Activated T-helper 1 cell treated with Interleukin-2 at 50 U/mL for 16 hours (primary cell): ENCODE data around the gene PEDS1.
"Not testable (repeated sequence)": the region's sequence is repeated elsewhere in the genome, so short reads cannot be mapped to it uniquely, and the experiment has no call there.

Experiments used
- DNase-seq: peaks from one replicate; pipeline ENCODE4 v3.0.0-alpha.2; 2020; ENCODE audit warnings: low read depth

PEDS1 gene

DNA sequence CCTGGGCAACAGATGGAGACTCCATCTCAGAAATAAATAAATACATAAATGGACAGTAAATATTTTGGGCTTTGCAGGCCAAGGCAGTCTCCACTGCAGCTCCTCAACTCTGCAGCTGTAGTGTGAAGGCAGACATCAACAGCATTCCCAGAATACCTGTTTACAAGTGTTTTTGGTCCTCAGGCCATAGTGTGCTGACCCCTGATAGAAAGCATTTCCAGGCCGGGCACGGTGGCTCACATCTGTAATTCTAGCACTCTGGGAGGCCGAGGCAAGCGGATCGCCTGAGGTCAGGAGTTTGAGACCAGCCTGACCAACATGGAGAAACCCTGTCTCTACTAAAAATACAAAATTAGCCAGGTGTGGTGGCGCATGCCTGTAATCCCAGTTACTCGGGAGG, 18.4 kb downstream of the PEDS1 start:
- DNase-seq, result not testable (repeated sequence)

DNA sequence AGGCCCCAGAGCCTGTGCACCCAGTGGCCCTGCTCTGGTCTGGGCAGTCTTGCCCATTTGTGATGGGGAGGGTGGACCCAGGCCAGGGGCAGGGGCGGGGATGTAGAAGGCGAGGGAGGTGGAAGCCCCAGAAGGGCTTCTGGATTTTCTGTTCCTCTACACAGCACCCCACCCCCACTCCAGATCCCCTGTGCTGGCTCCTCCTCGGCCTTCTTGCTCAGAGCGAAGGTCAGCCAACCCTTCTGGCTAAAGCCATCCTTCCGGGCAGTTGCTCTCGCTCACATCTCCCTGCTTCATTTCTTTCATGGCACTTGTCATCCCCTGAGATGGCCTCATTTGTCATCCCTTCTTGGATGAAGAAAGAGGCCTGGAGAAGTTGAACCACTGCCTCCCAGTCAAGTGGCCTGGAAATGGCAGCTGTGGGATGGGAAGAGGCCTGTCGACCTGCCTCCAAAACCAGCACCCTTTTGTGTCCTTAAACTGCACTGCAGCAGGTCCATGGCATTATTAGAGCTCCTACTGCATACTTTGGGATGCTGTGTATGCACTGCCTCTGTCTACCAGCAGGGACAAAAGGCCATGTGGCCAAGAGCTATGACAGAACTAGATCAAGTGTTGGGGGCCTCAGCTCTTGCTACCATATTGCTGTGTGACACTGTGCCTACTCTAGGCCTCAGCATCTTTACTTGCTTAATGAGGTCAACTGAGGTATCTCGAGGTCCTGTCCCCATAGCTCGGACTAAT, 19.9 kb downstream of the PEDS1 start:
- no peak for DNase-seq

DNA sequence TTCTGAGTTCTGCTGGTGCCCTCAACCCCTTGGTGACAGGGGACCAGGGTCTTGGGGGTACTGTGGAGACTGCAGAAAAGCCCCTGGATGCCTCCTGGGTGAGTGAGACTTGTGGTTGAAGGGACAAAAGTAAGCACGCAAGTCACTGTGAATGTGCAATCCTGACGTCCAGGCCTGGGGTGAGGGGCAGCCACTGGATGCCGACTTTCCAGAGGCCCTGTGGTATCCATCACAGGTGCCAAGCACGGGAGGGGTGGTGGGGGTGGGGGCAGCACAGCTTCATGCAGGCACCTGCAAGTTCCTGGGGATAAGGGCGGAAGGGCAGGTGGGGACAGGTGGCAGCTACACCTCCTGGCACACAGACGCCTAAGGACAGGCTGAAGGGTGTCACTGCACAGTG, 20.5 kb downstream of the PEDS1 start:
- no peak for DNase-seq

DNA sequence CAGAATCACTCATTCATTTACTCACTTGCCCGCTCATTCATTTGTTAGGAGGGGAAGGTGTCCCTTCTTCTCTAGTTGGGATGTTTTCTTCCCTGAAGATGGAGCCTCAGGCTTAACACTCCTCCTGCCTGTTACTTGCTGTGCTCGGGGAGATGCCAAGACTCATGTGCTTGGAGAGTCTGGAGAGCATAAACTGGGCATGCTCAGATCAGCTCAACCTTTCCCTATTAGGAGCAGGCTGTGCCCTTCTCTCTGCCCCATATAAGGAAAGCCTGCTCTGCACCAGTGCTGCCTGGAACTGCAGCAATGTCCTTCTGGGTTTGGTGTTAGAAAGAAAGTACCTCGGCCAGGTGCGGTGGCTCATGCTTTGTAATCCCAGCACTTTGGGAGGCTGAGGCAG, 22.5 kb downstream of the PEDS1 start:
- no peak for DNase-seq

DNA sequence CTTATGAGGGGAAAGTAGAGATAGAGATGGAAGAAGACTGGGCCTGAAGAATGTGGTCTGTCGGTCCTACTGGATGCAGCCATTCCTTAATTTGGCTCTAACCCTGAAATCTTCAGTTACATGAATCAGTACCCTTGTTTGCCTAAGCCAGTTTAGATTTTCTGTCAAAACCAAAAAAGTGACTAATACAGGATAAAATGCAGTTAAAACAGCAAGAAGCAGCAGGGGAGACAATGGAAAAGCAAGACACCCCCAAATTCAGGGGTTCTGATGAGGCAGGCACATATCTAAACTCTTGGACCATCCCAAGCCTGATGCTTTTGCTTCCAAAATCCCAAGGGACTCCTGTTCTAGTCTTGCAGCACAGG, 23.2 kb downstream of the PEDS1 start:
- DNase-seq, result no peak

DNA sequence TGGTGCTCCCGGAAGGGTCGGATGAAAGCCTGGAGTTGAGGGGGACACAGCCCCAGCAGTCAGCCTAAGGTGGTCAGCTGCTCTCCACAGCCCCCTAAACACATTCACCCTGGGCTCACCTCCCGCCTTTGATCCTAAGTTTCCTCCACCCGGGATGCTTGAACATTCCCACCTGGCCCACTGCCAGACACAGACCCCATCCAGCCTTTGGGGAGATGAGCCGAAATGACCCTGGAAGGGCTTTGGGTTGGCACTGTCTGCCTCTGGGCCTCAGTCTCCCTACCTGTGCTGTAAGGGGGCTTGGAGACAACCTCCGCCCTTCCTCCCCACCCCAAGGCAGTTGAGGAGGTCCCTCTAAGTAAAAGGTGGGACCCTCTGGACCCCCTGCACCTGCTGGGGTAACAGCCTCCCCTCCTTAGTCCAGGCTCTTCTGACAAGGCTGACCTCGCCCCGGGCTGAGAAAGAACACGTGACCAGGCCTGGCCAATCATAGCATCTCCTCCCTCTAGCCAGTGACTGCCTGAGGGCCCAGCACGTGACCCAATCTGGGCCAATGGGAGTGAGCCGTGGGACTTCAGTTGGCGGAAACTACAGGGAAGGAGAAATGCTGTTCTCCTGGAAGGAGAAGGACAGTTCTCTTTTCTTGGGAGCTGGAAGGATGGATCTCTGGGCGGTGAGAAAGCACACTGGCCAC, 23.7 kb downstream of the PEDS1 start:
- no peak for DNase-seq

DNA sequence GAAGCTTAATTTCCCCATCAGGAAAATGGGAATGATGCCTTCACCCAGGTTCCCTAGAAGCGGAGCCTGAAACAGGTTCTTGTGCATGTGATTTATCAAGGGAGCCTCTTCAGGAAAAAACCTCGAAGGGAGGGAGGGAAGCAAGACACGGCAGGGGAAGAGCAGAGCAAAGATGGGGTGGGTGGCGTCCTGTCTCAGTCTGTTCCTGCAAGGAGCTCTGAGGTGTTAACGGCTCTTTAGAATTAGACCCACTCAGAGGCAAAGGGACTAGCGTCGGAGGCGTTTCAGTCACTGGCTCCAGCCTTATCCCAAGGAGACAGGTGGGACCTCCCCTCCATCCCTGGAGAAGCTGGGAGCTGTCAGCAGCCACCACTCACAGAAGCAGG, 25.0 kb downstream of the PEDS1 start:
- DNase-seq, result no peak

DNA sequence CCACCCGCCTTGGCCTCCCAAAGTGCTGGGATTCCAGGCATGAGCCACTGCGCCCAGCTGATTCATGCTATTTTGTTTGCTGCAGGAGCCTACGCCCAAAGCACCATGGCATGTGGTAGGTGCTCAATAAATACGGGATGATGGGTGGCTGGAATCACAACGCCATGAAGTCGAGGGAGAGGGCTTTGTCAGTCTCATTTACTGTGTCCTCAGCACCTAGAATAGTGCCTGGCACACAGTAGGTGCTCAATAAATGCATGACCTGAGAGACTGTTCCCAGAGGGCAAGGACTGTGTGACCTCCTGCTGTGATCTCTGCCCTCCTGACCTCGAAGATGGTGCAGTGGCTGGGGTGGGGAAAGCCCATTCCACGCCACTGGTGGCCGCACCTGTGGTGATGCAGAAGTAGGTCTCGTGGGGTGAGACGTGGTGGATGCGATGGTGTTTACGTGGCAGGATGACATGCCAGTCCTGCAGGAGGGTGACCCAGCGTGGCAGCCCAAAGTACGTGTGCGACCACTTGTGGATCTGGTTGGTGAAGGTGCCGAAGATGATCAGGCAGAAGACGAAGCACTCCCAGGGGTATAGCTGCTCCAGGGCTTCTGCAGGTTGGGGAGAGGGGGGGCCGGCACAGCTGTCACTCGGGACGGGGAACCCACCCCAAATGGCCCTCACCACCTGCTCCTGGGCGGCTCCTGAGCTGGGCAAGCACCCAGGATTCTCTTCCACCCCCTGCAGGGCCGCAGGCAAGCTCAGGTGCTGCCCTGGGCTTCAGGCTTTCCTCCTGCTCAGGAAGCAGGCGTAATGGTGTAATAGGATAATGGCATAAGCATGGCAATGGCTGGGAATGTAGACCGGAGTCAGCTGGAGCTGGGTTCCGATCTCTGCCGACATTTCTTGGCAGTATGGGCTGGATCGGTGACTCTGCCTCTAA, 25.7 kb downstream of the PEDS1 start:
- no peak for DNase-seq

DNA sequence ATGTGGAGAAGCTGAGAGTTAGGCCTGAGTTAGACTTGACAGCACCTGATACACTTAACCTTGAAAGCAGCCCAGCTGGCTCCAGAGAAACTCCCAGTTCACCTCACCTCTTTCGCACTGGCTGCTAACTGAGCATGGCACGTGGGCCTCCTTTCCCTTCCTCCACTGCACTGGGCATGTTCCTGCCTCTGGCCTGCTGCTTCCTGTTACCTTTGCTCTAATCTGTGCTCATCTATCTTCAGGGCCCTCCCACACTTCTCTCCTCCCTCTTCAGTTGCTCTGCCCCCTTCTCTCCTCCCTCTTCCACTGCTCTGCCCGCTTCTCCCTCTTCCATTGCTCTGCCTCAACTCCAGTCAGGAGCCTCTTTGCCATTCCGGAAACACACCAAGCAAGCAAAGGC, 26.9 kb downstream of the PEDS1 start:
- DNase-seq, result no peak

DNA sequence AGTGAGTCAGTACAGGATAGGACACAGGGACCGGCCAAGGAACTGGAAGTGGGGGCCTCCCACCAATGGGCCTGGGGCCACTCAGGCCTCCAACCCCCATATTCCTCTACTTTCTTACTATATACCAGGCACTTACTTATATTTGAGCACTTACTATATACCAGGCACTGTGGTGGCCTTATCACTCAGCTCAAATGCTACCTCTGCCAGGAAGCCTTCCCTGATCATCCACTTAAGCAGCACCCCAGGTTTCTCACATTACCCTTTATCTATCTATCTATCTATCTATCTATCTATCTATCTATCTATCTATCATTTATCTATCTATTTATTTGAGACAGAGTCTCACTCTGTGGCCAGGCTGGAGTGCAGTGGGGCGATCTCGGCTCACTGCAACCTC, 28.2 kb downstream of the PEDS1 start:
- DNase-seq, result no peak

DNA sequence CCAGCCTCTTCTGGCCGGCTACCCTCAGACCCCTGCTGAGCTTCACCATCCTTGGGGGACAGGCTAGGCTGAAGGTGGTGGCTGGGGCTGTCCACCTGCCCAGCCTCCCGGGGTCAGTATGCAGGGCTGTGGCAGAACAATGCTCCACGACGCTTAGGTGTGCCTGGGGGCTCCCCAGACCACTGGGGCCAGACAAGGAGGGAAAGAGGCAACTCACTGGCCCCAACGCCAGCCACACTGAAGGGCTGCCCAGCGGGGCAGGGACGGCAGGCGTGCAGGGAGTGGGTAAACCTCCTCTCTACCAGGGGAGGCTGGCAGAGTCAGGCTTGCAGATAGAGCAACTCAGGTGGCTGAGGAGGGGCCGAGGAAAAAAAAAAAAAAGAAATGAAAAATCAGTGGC, 29.0 kb downstream of the PEDS1 start:
- no peak for DNase-seq

DNA sequence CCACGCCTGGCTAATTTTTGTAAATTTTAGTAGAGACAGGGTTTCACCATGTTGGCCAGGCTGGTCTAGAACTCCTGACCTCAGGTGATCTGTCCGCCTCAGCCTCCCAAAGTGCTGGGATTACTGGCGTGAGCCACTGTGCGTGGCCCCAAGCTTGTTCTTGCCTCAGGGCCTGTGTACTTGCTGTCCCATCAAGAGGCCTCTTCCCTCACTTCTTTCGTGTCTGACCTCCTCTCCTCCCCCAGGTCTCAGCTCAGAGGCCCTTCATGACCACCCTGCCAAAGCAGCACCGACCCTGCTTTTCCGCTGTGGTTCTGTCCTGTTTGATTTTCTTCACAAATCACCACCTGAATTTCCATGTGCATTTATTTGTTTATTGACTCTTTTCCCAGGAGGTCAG, 30.1 kb downstream of the PEDS1 start:
- no peak for DNase-seq

DNA sequence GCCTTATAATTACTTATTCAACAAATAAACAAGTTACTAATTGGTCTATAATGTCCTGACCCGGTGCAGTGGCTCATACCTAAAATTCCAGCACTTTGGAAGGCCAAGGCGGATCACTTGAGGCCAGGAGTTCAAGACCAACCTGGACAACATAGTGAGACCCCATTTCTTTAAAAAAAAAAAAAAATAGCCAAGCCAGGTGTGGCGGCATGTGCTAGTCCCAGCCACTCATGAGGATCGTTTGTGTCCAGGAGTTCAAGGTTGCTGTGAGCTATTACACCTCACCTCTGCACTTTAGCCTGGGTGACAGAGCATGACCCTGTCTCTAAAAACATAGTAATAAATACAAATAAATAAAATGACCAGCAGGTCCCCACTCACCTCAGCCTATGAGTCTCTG, 30.8 kb downstream of the PEDS1 start:
- no peak for DNase-seq

DNA sequence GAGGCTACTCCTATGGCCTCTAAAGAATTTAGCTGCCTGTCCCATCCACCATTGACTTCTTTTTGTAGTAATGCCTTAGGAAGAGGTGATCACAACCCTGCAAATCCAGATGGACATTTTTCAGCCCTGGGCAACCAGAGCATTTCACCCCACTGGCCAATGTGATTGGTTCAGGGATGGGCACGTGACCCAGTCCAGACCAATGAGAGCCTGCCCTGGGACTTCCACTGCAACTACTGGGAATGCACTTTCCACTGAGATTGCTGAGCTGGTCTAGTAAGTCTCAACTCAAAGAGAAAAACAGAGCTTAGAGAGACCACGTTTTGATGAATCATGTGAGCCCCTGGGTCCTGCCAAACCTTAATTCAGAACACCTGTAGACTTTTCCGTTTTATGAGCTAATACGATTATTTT, 31.7 kb downstream of the PEDS1 start:
- DNase-seq, result no peak

DNA sequence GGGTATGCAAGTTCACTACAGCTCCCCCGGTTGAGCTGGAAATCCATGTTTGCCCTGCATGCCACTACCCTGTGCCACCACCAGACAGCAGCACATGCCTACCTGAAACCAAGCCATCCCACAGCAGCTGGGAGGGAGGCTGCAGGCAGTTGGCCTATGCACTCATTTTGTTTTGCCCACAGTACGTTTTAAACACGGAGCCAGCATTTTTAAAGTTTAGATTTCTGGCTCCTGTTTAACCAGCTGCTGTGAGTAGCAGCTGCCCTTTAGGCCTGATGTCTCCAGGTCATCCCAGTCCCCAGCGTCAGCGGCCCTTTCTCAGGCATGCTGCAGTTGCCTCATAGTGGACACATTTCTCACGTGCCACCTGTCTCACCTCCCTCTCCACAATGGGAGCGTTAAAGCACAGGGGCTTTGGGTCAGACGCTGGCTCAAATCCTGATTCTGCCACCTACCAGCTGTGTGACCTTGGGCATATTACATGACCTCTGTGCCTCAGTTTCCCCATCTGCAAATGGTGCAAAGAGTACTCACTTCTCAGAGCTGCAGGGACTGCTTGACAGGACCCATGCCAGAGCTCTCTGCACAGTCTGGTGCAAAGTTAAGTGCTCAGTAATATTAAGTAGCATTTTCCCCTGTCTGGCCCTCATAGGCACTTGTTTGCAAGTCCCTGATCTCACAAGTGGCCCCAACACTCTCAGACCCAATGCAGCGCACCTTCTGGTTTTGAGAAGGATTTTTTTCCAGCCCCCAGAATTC, 32.4 kb downstream of the PEDS1 start:
- DNase-seq, result peak; percentile 43

DNA sequence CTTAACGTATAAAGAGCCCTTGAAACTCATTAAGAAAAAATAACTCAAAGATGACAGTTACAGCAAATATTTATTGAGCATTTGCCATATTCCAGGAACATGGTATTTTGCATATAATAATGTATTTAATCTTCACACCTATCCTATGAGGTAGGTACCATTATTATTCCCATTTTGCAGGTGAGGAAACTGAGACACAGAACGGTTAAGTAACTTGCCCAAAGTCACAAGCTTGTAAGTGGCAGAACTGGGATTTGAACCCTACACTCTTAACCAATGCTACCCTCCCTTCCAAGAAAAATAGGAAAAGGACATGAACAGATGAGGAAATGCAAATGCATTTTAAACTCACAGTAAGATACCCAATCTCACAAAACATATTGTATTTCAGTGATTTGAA, 35.3 kb downstream of the PEDS1 start:
- DNase-seq, result no peak

DNA sequence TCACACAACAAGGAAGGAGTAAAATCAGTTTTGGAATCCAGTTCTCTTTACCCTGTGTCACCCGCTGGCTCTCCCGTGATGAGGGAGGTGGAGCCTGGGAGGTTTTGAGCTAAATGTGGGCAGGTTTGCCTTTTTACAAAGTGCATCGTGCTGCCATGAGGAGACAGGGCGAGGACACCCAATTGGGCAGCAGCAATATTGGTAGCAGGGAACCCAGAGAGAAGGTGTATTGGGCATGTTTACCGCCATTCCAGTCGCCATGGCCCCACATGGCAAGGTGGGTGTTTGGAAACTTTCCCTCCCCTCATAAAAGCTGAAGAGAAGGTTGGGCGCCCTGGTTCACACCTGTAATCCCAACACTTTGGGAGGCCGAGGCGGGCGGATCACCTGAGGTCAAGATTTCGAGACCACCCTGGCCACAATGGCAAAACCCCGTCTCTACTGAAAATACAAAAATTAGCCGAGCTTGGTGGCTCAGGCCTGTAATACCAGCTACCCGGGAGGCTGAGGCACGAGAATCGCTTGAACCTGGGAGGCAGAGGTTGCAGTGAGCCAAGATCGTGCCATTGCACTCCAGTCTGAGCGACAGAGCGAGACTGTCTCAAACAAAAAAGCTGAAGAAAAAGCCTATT, 37.0 kb downstream of the PEDS1 start:
- no peak for DNase-seq

DNA sequence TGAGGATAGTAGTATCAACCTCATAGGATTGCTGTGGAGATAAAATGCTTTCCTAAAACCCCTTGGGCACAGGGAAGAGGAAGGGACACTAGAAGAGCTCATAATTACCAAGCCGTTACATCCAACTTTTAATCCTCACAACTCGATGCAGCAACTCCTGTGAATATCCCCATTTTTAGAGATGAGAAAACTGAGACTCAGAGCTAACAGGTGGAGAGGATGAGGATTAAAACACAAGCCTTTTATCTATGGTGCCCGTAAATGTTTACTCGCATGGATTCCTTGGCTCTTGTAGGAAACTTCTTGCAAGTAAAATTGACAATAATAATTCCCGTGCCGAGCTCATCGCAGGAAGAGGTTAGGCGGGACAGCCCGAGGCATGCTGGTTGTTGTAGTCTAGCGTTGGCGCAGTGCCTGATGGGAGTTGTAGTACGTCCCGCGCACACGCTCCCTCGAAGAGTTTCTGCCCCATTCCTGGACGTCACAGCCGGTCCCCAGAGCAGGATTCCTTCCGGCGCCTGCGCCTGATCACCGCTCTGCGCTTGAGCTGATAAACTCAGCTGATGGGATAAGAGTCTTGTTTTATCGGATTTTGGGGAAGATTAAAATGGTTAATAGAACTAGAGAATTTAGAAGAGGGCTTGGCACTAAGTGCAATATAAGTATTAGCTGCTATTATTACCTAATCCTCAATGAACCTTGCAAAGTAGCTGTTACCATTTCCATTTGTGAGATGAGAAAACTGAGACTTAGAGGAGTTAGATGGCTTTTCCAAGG, 37.7 kb downstream of the PEDS1 start:
- peak; percentile 83 for DNase-seq

DNA sequence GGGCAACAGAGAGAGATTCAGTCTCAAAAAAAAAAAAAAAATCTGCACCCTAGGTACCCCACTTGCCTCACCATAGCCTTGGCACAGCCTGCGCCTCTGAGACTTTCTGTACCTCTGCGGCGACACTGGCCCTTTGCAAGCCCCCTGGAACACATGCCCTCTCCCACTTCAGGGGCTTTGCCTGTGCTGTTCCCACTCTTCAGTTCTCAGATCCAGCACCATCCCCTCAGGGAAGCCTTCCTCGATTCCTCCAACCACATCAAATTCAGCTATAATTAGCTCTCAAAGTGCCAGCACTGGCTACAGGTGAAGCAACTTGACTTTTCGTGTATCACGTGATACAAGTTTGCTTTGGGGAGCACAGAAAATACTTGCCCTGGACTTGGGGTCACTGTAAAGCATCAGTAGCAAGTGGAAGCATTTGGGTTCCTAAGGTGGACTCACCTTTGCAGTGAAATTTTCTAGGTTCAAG, 38.4 kb downstream of the PEDS1 start:
- DNase-seq, result no peak

DNA sequence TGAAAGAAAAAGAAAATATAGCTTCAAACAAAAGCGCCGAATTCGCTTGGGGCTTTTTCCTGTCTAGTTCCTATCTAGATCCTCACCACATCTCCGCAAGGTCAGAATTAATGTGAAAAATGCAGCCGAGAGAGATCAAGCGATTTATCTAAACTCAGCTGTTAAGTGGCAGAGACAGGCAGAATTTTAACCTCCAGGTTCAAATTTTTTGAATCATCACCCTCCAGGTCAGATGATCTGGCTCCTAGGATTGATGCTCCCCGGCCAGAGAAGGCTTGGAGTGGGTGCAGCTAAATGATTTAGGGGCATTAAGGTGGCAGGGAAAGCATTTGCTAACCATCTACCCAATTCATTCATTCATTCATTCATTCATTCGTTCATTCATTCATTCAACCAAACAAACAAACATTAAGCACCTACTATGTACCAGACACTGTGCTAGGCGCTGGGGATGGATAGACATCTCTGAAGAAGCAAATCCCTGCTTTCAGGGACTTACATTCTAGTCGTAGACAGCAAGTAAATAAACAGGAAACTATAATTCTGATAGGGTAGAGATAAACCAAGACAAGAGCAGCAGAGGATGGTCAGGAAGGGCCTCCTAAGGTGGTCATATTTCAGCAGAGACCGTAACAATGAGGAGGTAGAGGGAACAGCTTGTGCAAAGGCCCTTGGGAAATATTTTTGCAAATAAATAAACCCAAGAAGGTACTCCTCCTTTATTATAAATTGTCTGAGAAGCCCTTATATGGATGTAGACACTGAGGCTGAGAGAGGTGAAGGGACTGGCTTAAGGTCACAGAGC, 39.9 kb downstream of the PEDS1 start:
- DNase-seq, result no peak
